GM10248 (cell line): Measurements from ENCODE around the gene OGFR.
A peak's percentile ranks its signal among the peaks of the same experiment; 100 is the strongest.

Source experiments
- CTCF ChIA-PET: fragments of 300-600 bp; sonication (Branson Sonifier 250); formaldehyde crosslinking; extraction: SDS; loops from one replicate; lab custom pipeline; 2021; ENCODE audit warnings: antibody characterized with exemption; lab: Yijun Ruan, JAX
- POLR2A ChIA-PET: fragments of 350-650 bp; sonication (Branson Sonifier 250); formaldehyde crosslinking; extraction: SDS; loops from one replicate; lab custom pipeline; 2020; ENCODE audit warnings: antibody characterized with exemption; lab: Yijun Ruan, JAX
- DNase-seq: peaks from one replicate; pipeline ENCODE4 v3.0.0; 2012; ENCODE audit errors: extremely low spot score
- CTCF ChIP-seq: IDR thresholded peaks from 2 replicates; pipeline ENCODE4 v1.5.1; 2012; ENCODE audit warnings: mild to moderate bottlenecking, low read depth; ENCODE audit errors: extremely low read depth, missing control alignments, control extremely low read depth

The OGFR gene

DNA sequence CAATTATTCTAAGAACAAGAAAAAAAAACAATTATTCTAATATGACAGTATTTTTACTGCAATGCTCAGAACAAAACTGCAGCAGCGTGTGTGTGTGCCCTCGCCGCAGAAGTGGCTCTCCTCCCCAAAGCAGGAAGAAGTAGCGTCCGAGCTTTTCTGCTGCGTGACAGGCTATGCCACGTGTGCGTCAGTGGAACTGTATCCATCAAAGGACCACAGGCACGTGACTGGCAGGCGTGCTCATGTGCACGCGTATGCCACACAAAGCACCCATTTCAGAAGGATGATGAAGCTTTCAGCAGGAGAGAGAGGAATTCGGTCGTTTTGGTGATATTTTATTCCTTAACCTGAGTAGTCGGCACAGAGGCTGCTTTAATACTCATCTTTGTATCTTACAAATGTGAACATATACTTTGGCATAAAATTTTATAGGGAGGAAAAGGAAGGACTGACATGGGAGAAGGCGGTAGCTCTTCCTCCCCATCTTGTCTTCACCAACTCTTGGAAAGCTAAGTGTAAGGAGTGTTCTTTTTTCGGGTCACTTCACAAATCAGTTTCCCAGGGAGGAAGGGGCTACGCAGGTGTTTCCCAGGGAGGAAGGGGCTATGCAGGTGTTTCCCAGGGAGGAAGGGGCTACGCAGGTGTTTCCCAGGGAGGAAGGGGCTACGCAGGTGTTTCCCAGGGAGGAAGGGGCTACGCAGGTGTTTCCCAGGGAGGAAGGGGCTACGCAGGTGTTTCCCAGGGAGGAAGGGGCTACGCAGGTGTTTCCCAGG lies 53.6 kb downstream of the OGFR start:
- no peak for DNase-seq
- CTCF ChIA-PET: interaction anchor here (0.6 to 2.5 kb wide), 4 partner anchors 9 to 347 kb away, joined by 3 to 5 read pairs (median 4); no protein-coding TSS in a partner anchor
- POLR2A ChIA-PET: no interaction called here
- no peak for TF ChIP-seq CTCF

DNA sequence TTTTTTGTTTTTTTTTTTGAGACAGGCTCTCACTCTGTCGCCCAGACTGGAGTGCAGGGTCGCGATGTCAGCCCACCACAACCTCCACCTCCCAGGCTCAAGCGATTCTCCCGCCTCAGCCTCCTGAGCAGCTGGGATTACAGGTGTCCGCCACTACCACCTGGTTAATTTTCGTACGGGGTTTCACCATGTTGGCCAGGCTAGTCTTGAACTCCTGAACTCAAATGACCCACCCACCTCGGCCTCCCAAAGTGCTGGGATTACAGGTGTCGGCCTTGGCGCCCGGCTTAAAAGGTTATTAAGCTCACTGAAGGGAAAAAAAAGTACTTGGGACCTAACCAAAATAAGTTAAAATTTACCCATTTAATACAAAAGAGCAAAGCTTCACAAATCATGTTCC lies 55.1 kb downstream of the OGFR start:
- no peak for TF ChIP-seq CTCF
- ChIA-PET CTCF (interaction anchor here (0.8 to 2.5 kb wide), 3 partner anchors 10 to 37 kb away, joined by 3 to 5 read pairs (median 3); no protein-coding TSS in a partner anchor), POLR2A (no interaction called here)
- no peak for DNase-seq

GRCh38 chr20:62860391-62860923 lies 55.8 kb downstream of the OGFR start:
- POLR2A ChIA-PET: no interaction called here
- no peak for DNase-seq
- CTCF ChIA-PET: interaction anchor here (2.1 to 2.5 kb wide), 2 partner anchors 13 to 37 kb away, joined by 5 to 6 read pairs; no protein-coding TSS in a partner anchor
- no peak for TF ChIP-seq CTCF

GRCh38 chr20:62860924-62861691 lies 56.5 kb downstream of the OGFR start:
- no peak for TF ChIP-seq CTCF
- ChIA-PET CTCF (interaction anchor here (1.4 to 2.6 kb wide), 4 partner anchors 13 to 148 kb away, joined by 5 to 9 read pairs (median 6); no protein-coding TSS in a partner anchor), POLR2A (interaction anchor here (0.9 kb wide), 1 partner anchor 67 kb away, joined by 3 read pairs; no protein-coding TSS in a partner anchor)
- no peak for DNase-seq

- DNase-seq: peak; percentile 98
- ChIA-PET CTCF (interaction anchor here (1.4 to 2.6 kb wide), 4 partner anchors 12 to 148 kb away, joined by 5 to 9 read pairs (median 6); no protein-coding TSS in a partner anchor), POLR2A (interaction anchor here (0.9 kb wide), 1 partner anchor 68 kb away, joined by 3 read pairs; no protein-coding TSS in a partner anchor)
- TF ChIP-seq CTCF: no peak
Measured at GRCh38 chr20:62861726-62862336, 57.2 kb downstream of the OGFR start, which contains the start of gene TCFL5. Gene TCFL5, minus strand, starts transcription at chr20:62861822. Its CDS starts 152 bp downstream, at chr20:62861670.
